HG03097 (cell line): Measurements from ENCODE around the gene POLG.
A peak's percentile ranks its signal among the peaks of the same experiment; 100 is the strongest.

ENCODE experiments used
- ATAC-seq: cut with Tn5 transposase; IDR thresholded peaks from one replicate; pipeline ENCODE4 v1.9.1; 2021; ENCODE audit not compliant: unreplicated experiment, low FRiP score

POLG gene

GRCh38 chr15:89370120-89370977 lies 35.7 kb upstream of the POLG start:
- no peak for ATAC-seq

GRCh38 chr15:89369341-89369947 lies 34.8 kb upstream of the POLG start:
- no peak for ATAC-seq

GRCh38 chr15:89368566-89369223 lies 34.1 kb upstream of the POLG start:
- no peak for ATAC-seq

GRCh38 chr15:89367485-89368451 lies 33.1 kb upstream of the POLG start:
- no peak for ATAC-seq

- ATAC-seq: no peak
Observed at GRCh38 chr15:89366656-89367393, 32.2 kb upstream of the POLG start.

GRCh38 chr15:89365462-89366065 lies 30.9 kb upstream of the POLG start:
- ATAC-seq: no peak

GRCh38 chr15:89364741-89365450 lies 30.3 kb upstream of the POLG start:
- no peak for ATAC-seq

- no peak for ATAC-seq
Observed at GRCh38 chr15:89364341-89364740, 29.7 kb upstream of the POLG start.

GRCh38 chr15:89363770-89364169 lies 29.1 kb upstream of the POLG start:
- no peak for ATAC-seq

- no peak for ATAC-seq
Observed at GRCh38 chr15:89363133-89363532, 28.5 kb upstream of the POLG start.

GRCh38 chr15:89362203-89363101 lies 27.8 kb upstream of the POLG start:
- no peak for ATAC-seq

GRCh38 chr15:89361451-89362202 lies 27.0 kb upstream of the POLG start:
- no peak for ATAC-seq

- no peak for ATAC-seq
Observed at GRCh38 chr15:89360294-89360971, 25.8 kb upstream of the POLG start.

GRCh38 chr15:89359471-89360293 lies 25.1 kb upstream of the POLG start:
- no peak for ATAC-seq

- ATAC-seq: peak; percentile 86
Observed at GRCh38 chr15:89358755-89359439, 24.3 kb upstream of the POLG start.
